Measurements from ENCODE around the gene FBXO11. TPM values are rescaled to one million over a fixed set of nuclear protein-coding genes. Genes with fewer than 3 reads are reported as not detected.

FBXO11 gene
- total RNA-seq, result 37.9 and 53.2 TPM in 2 replicates

GRCh38 chr2:47906157-47907038 lies at the start of gene FBXO11:
FBXO11 (minus strand) TSS chr2:47906498; CDS start chr2:47905720, 778 bp downstream.

GRCh38 chr2:47782671-47783485 lies 123.4 kb downstream of the FBXO11 start, which contains the start of gene MSH6:
MSH6 (plus strand) TSS chr2:47783145; CDS start chr2:47783234, 89 bp downstream.

Small RNAs within 50 kb of the gene (small RNA-seq; reads per million reads assigned to genes)
- gene RF00026, result not detected
- not detected for gene RPL36AP15

Other genes with a start within 250 kb of the FBXO11 start
- gene MSH6, start 123.4 kb downstream of the FBXO11 start, total RNA-seq, result 37.5 and 41.9 TPM in 2 replicates

Data from hair follicle dermal papilla cell (primary cell).